H9 (cell line): ENCODE results near the gene A4GNT. TPM values are rescaled to one million over a fixed set of nuclear protein-coding genes. Genes with fewer than 3 reads are reported as not detected.

Source experiments
- DNase-seq: peaks from one replicate; pipeline ENCODE4 v3.0.0-alpha.2; 2017
- H2AFZ ChIP-seq: one replicate; pipeline ENCODE4 v1.6.1; 2013; ENCODE audit warnings: mild to moderate bottlenecking, low read length, control low read depth, moderate library complexity
- H2AK5ac ChIP-seq: 2 replicates; pipeline ENCODE4 v1.6.1; 2013; ENCODE audit warnings: low read length, control low read depth, mixed read lengths; ENCODE audit not compliant: insufficient read length
- H2BK120ac ChIP-seq: one replicate; pipeline ENCODE4 v1.6.1; 2013; ENCODE audit warnings: low read depth, mild to moderate bottlenecking, low read length, control low read depth, inconsistent platforms; ENCODE audit not compliant: poor library complexity, severe bottlenecking
- H2BK12ac ChIP-seq: 2 replicates; pipeline ENCODE4 v1.6.1; 2013; ENCODE audit warnings: low read length, control low read depth, mixed read lengths, low read depth; ENCODE audit not compliant: insufficient read length
- H2BK15ac ChIP-seq: 2 replicates; pipeline ENCODE4 v1.6.1; 2013; ENCODE audit warnings: low read depth, low read length, control low read depth
- H2BK20ac ChIP-seq: one replicate; pipeline ENCODE4 v1.6.1; 2013; ENCODE audit warnings: low read depth, mild to moderate bottlenecking, low read length, control low read depth, inconsistent platforms; ENCODE audit not compliant: poor library complexity, severe bottlenecking
- H2BK5ac ChIP-seq: 2 replicates; pipeline ENCODE4 v1.6.1; 2013; ENCODE audit warnings: low read length, control low read depth, mixed read lengths; ENCODE audit not compliant: insufficient read length
- H3K14ac ChIP-seq: 2 replicates; pipeline ENCODE4 v1.6.1; 2013; ENCODE audit warnings: low read length, control low read depth; ENCODE audit not compliant: insufficient read depth
- H3K18ac ChIP-seq: 2 replicates; pipeline ENCODE4 v1.6.1; 2013; ENCODE audit warnings: low read depth, mild to moderate bottlenecking, mixed read lengths, low read length, control low read depth; ENCODE audit not compliant: insufficient read length
- H3K23ac ChIP-seq: 2 replicates; pipeline ENCODE4 v1.6.1; 2013; ENCODE audit warnings: low read length, control low read depth, mixed read lengths, low read depth; ENCODE audit not compliant: insufficient read length
- H3K23me2 ChIP-seq: 2 replicates; pipeline ENCODE4 v1.6.1; 2013; ENCODE audit warnings: low read depth, mild to moderate bottlenecking, mixed read lengths, low read length, control low read depth; ENCODE audit not compliant: insufficient read length, poor library complexity, severe bottlenecking
- H3K27ac ChIP-seq: 2 replicates; pipeline ENCODE4 v1.5.1; 2013; ENCODE audit warnings: low read length, control low read depth, mixed read lengths, low read depth; ENCODE audit not compliant: insufficient read length
- H3K27me3 ChIP-seq: 2 replicates; pipeline ENCODE4 v1.6.1; 2013; ENCODE audit warnings: low read length, control low read depth, inconsistent platforms; ENCODE audit not compliant: insufficient read depth
- H3K4ac ChIP-seq: 2 replicates; pipeline ENCODE4 v1.6.1; 2013; ENCODE audit warnings: low read depth, mild to moderate bottlenecking, control low read depth, inconsistent platforms, low read length, moderate library complexity
- H3K4me1 ChIP-seq: 2 replicates; pipeline ENCODE4 v1.6.1; 2013; ENCODE audit warnings: low read length, control low read depth, inconsistent platforms; ENCODE audit not compliant: insufficient read depth
- H3K4me2 ChIP-seq: 2 replicates; pipeline ENCODE4 v1.6.1; 2013; ENCODE audit warnings: low read length, control low read depth, mixed read lengths; ENCODE audit not compliant: insufficient read length, insufficient read depth
- H3K56ac ChIP-seq: 2 replicates; pipeline ENCODE4 v1.6.1; 2013; ENCODE audit warnings: low read depth, mild to moderate bottlenecking, mixed read lengths, low read length, control low read depth; ENCODE audit not compliant: insufficient read length
- H3K79me1 ChIP-seq: 2 replicates; pipeline ENCODE4 v1.6.1; 2013; ENCODE audit warnings: low read depth, mild to moderate bottlenecking, moderate library complexity, low read length, control low read depth, inconsistent platforms; ENCODE audit not compliant: insufficient read depth, poor library complexity, severe bottlenecking
- H3K79me2 ChIP-seq: 2 replicates; pipeline ENCODE4 v1.6.1; 2013; ENCODE audit warnings: low read length, control low read depth, inconsistent platforms; ENCODE audit not compliant: insufficient read depth
- H3K9ac ChIP-seq: 2 replicates; pipeline ENCODE4 v1.6.1; 2013; ENCODE audit warnings: low read length, control low read depth, mixed read lengths; ENCODE audit not compliant: insufficient read length; ENCODE audit errors: extremely low read depth
- H3K9me3 ChIP-seq: one replicate; pipeline ENCODE4 v1.6.1; 2013; ENCODE audit warnings: low read depth, low read length, inconsistent platforms; ENCODE audit not compliant: control insufficient read depth
- H3T11ph ChIP-seq: one replicate; pipeline ENCODE4 v1.6.1; 2013; ENCODE audit warnings: mild to moderate bottlenecking, low read length, control low read depth, inconsistent platforms
- H4K20me1 ChIP-seq: one replicate; pipeline ENCODE4 v1.6.1; 2013; ENCODE audit not compliant: control insufficient read depth, insufficient read length, insufficient read depth
- H4K5ac ChIP-seq: 2 replicates; pipeline ENCODE4 v1.6.1; 2013; ENCODE audit warnings: low read depth, mild to moderate bottlenecking, mixed read lengths, low read length, control low read depth; ENCODE audit not compliant: insufficient read length
- H4K8ac ChIP-seq: replicated peaks from 2 replicates; pipeline ENCODE4 v1.6.1; 2013; ENCODE audit warnings: low read length, control low read depth, mixed read lengths, low read depth; ENCODE audit not compliant: insufficient read length
- H4K91ac ChIP-seq: 2 replicates; pipeline ENCODE4 v1.6.1; 2013; ENCODE audit warnings: low read depth, mild to moderate bottlenecking, moderate library complexity, mixed read lengths, low read length, control low read depth; ENCODE audit not compliant: insufficient read length
- H3K27ac Mint-ChIP-seq, 3 experiments: 2 replicates in 2 of 3; 3 replicates in 1 of 3; pipeline ENCODE4 v1.8.0; 2020 to 2021; ENCODE audit warnings: mixed read lengths in 3 of 3, mild to moderate bottlenecking in 1 of 3, moderate library complexity in 1 of 3
- H3K27me3 Mint-ChIP-seq: 2 replicates; pipeline ENCODE4 v1.8.0; 2021; ENCODE audit warnings: low read depth, mild to moderate bottlenecking, moderate library complexity, mixed read lengths
- H3K36me3 Mint-ChIP-seq, 3 experiments: 2 replicates in 2 of 3; 3 replicates in 1 of 3; pipeline ENCODE4 v1.8.0; 2020 to 2021; ENCODE audit warnings: low read depth in 3 of 3, mixed read lengths in 3 of 3; ENCODE audit not compliant: insufficient read depth in 1 of 3
- H3K4me1 Mint-ChIP-seq, 2 experiments: 2 replicates each; pipeline ENCODE4 v1.8.0; 2020; ENCODE audit warnings: mixed read lengths in 2 of 2
- H3K4me3 Mint-ChIP-seq, 2 experiments: 2 replicates in 1 of 2; 3 replicates in 1 of 2; pipeline ENCODE4 v1.8.0; 2020 to 2021; ENCODE audit warnings: mild to moderate bottlenecking in 2 of 2, mixed read lengths in 2 of 2, moderate library complexity in 1 of 2
- H3K9me3 Mint-ChIP-seq, 2 experiments: 2 replicates in 1 of 2; 3 replicates in 1 of 2; pipeline ENCODE4 v1.8.0; 2020; ENCODE audit warnings: mild to moderate bottlenecking in 2 of 2, mixed read lengths in 2 of 2, moderate library complexity in 1 of 2
- CTCF ChIP-seq: fragments of 200-600 bp; sonication (generic); conservative IDR thresholded peaks from 3 replicates; pipeline ENCODE4 v1.8.0; 2021; ENCODE audit warnings: antibody characterized with exemption, mild to moderate bottlenecking
- total RNA-seq: library from RNA; stranded (reverse); gene quantifications from 2 replicates; pipeline ENCODE4 v1.2.1, GENCODE V29; 2021

A4GNT gene
- total RNA-seq, 1 experiment from 2014 or later: not detected

GRCh38 chr3:138082992-138083386 lies 49.2 kb downstream of the A4GNT start:
- H3K27me3 Mint-ChIP-seq: no peaks in the 10 kb centered on the region
- no peak overlapping the region for H3K18ac ChIP-seq
- DNase-seq: no peak

More at GRCh38 chr3:138082992-138083386, 49.2 kb downstream of the A4GNT start:
- Histone ChIP-seq H3K4me1 (no peaks in the 10 kb centered on the region), H2BK15ac (no peak overlapping the region), H3K14ac (no peak overlapping the region), H3K9ac (no peak overlapping the region), H2AFZ (no peak overlapping the region), H3K23me2 (no peaks in the 10 kb centered on the region), H3K4me2 (no peak overlapping the region), H3K23ac (no peak overlapping the region), H2BK20ac (no peak overlapping the region), H2BK5ac (no peak overlapping the region), H3K79me2 (no peaks in the 10 kb centered on the region), H3K79me1 (no peaks in the 10 kb centered on the region), H3K56ac (no peak overlapping the region), H3K9me3 (no peaks in the 10 kb centered on the region), H3K27ac (no peak overlapping the region), H4K5ac (no peak overlapping the region), H2BK12ac (no peak overlapping the region), H4K20me1 (no peaks in the 10 kb centered on the region), H4K91ac (no peak overlapping the region), H3K27me3 (no peaks in the 10 kb centered on the region), H2BK120ac (no peak overlapping the region), H3K4ac (no peak overlapping the region), H4K8ac (no peak overlapping the region), H3T11ph (no peak overlapping the region), H2AK5ac (no peak overlapping the region)
- Mint-ChIP-seq H3K36me3 (peaks cover 24 to 51% (median 42%) of the 10 kb centered on the region in 3 experiments), H3K9me3 (no peaks in the 10 kb centered on the region), H3K4me3 (no peak overlapping the region), H3K27ac (peak overlapping the region in 1 of 3 experiments; percentile 65; a peak in 1 of 7 replicates), H3K4me1 (peaks cover 0 to 8% of the 10 kb centered on the region in 2 experiments; a peak in 1 of 4 replicates)
- no peak for TF ChIP-seq CTCF
